GM18868 (cell line): Measurements from ENCODE around the gene DNHD1.

ENCODE experiments used
- ATAC-seq: cut with Tn5 transposase; IDR thresholded peaks from one replicate; pipeline ENCODE4 v1.9.1; 2021; ENCODE audit warnings: mild to moderate bottlenecking, moderate library complexity; ENCODE audit not compliant: unreplicated experiment

DNHD1 gene

GRCh38 chr11:6557761-6558674, 60.9 kb downstream of the DNHD1 start:
- ATAC-seq: no peak

DNA sequence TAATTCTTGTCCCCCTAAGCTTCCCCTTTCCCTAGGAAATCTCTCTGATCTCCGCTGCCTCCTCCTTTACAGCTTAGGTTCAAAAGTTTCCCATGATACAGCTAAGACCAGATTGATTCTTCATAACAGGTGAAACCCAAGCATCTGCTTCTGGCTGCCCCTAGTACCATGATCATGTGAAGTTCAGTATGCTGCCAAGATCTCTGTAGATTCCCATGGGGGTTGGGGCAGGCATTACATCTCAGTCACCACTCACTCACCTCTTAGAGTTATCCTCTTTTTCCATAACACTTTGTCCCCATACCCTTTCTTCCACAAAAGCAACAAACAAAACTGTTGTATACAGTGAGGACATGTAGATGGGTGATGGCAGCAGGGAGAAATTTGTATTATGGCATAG, 62.3 kb downstream of the DNHD1 start:
- ATAC-seq: no peak

- no peak for ATAC-seq
Measured at GRCh38 chr11:6561288-6561687, 64.2 kb downstream of the DNHD1 start.

GRCh38 chr11:6563121-6563619, 66.1 kb downstream of the DNHD1 start:
- no peak for ATAC-seq

DNA sequence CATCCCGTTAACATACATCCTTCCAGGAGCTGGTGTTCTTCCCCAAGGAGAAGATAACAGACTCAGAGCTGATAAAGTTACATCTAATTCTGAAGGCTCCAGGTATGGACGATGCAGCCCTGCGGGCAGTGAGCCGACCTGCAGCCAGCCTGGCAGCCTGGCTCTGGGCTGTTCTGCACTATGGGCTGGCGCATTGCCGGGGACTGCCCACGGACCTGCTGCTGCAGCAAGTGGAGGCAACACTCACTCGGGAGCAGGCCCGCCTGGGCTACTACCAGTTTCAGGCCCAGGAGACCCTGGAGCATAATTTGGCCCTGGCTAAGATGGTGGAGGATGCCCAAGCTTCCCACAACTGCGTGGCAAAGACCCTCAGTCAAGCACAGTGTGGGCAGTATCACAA, 66.6 kb downstream of the DNHD1 start:
- no peak for ATAC-seq

GRCh38 chr11:6565325-6565724, 68.2 kb downstream of the DNHD1 start:
- no peak for ATAC-seq

GRCh38 chr11:6565988-6566703, 69.1 kb downstream of the DNHD1 start:
- ATAC-seq: no peak

DNA sequence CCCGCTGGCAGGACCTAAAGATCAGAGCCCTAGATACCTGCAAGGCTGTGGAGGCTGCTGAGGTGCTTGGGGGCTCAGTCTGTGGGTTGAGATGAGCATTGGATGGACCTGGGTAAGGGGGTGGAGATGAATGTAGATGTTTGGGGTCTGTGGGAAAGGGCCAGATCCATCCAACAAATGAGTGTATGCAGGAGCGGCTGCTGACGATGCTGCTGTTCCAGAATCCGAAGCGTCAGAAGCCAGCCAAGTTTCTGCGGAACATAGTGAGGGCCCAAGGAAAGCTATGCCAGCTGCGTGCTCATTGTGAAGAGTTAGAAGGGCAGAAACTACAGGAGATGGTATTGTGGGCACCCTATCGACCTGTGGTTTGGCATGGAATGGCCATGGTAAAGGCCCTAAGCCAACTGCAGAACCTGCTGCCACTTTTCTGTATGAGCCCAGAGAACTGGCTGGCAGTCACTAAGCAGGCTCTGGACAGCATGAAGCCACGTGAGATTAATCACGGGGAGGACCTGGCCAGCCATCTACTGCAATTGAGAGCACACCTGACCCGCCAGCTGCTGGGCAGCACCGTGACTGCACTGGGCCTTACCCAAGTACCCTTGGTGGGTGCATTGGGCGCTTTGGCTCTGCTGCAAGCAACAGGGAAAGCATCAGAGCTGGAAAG, 69.8 kb downstream of the DNHD1 start:
- no peak for ATAC-seq

- no peak for ATAC-seq
Measured at GRCh38 chr11:6567371-6567745, 70.3 kb downstream of the DNHD1 start.

GRCh38 chr11:6568191-6568918, 71.3 kb downstream of the DNHD1 start:
- no peak for ATAC-seq

GRCh38 chr11:6569706-6570105, 72.6 kb downstream of the DNHD1 start:
- ATAC-seq: no peak

- ATAC-seq: no peak
Measured at GRCh38 chr11:6570691-6571427, 73.8 kb downstream of the DNHD1 start.

DNA sequence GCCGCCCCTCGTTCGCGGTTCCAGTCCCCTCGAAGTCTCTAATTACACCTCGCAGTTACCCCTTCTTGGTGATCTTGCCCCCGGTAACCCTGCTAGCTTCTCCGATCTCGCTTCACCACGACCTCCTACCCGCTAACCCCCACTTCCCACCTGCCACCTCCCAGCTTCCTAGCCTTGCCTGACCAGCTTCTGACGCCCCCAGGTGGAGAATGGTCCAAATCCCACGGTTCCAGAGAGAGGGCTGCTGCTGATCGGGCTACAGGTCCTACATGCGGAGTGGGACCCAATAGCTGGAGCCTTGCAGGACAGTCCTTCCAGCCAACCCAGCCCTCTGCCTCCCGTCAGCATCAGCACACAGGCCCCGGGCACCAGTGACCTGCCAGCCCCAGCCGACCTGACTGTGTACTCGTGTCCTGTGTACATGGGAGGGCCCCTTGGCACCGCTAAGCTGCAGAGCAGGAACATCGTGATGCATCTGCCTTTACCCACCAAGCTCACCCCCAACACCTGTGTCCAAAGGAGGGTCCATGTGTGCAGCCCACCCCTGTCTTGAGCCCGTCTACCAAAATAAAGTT, 74.4 kb downstream of the DNHD1 start:
- ATAC-seq: no peak

DNA sequence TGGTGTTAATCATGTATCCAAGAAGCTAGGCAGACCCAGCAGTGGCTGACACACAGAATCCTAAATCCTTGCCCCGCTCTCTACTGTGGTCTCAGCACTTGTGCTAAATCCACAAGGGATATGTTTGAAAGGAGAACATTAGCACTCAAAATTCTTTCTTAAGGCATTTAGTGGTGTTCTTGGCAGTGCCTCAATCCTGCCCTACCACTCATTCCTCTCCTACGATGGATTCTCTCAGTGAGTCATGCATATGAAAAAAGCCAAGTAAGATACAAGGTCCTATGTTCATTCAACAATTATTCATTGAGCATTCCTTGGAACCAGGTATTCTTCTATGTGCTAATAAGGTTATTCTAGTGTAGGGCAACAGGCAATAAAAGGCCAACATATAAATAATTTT, 75.1 kb downstream of the DNHD1 start:
- ATAC-seq: no peak

GRCh38 chr11:6574816-6575715, 78.0 kb downstream of the DNHD1 start:
- no peak for ATAC-seq

GRCh38 chr11:6576471-6577373, 79.6 kb downstream of the DNHD1 start:
- ATAC-seq: no peak

DNA sequence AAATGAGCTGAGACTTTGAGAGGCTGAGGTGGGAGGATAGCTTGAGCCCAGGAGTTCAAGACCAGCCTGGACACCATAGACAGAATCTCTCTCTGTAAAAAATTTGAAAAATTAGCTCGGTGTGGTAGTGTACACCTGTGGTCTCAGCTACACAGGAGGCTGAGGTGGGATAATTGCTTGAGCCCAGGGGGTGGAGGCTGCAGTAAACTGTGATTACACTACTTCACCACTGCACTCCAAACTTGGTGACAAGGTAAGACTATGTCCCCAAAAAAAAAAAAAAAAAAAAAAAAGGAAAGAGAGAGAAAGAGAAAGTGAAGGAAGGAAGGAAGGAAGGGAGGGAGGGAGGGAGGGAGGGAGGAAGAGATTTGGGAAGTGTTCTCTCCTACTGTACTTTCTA, 81.1 kb downstream of the DNHD1 start:
- ATAC-seq: no peak

- no peak for ATAC-seq
Measured at GRCh38 chr11:6579681-6580080, 82.6 kb downstream of the DNHD1 start.
